ENCODE measurements around the gene CNP. TPM values are rescaled to one million over a fixed set of nuclear protein-coding genes. Genes with fewer than 3 reads are reported as not detected.

Gene CNP
- total RNA-seq, 1 experiment from 2014 or later, result 51.2 TPM

GRCh38 chr17:41986634-41987033 lies 20.0 kb downstream of the CNP start (continued):
- no peak for TF ChIP-seq CTCF (IDR thresholded peaks at IDR 0.05 in 2 of 3, conservative IDR thresholded peaks at IDR 0.05 in 1 of 3; ENCODE audit: borderline replicate concordance in 1 of 3, insufficient read depth in 1 of 3, low read depth in 2 of 3, low read length in 2 of 3)
- TF ChIP-seq SP1 (IDR thresholded peaks at IDR 0.05; ENCODE audit: low read depth), result no peak
- TF ChIP-seq ZFX (IDR thresholded peaks at IDR 0.05), result no peak
- no peak for TF ChIP-seq ZBTB33 (IDR thresholded peaks at IDR 0.05; ENCODE audit: extremely low read depth, insufficient replicate concordance, low read length)
- no peak for TF ChIP-seq CBX3 (IDR thresholded peaks at IDR 0.05; ENCODE audit: low read depth)
- no peak for TF ChIP-seq EGR1 (IDR thresholded peaks at IDR 0.05; ENCODE audit: low read depth)
- no peak for TF ChIP-seq EZH2 (IDR thresholded peaks at IDR 0.05)
- TF ChIP-seq MAX (IDR thresholded peaks at IDR 0.05), result no peak

GRCh38 chr17:41987642-41988041 lies 21.0 kb downstream of the CNP start:
- H3K9ac ChIP-seq (ENCODE audit: low read length), result no peak overlapping the region
- no peak overlapping the region for H2AFZ ChIP-seq (ENCODE audit: low read depth, low read length, poor library complexity, severe bottlenecking)
- ATAC-seq (no peak), DNase-seq (ENCODE audit: low read depth, low spot score) (no peak)
- no peaks in the 10 kb centered on the region for H3K9me2 ChIP-seq (ENCODE audit: insufficient read depth)
- ChIA-PET RAD21 (ENCODE audit: low non-redundant PET in 1 of 2, low total read pairs in 2 of 2, uncharacterized antibody in 2 of 2, unreplicated experiment in 2 of 2) (no interaction called here), CTCF (no interaction called here), POLR2A (no interaction called here)
- H3K4me2 ChIP-seq (ENCODE audit: low read length), result no peak overlapping the region
- no peaks in the 10 kb centered on the region for H3K27me3 ChIP-seq (ENCODE audit: insufficient read depth, low read length)
- intact Hi-C loops (cut with micrococcal nuclease), result no loop called here
- H3K4me1 ChIP-seq (ENCODE audit: control insufficient read depth in 1 of 2, insufficient read depth in 2 of 2, low read length in 2 of 2), result no peaks in the 10 kb centered on the region
- H3K9me3 ChIP-seq (ENCODE audit: control insufficient read depth in 1 of 2, insufficient read depth in 1 of 2, low read depth in 1 of 2, low read length in 2 of 2), result no peaks in the 10 kb centered on the region
- H3K79me2 ChIP-seq (ENCODE audit: insufficient read depth, low read length), result peaks cover 11% of the 10 kb centered on the region
- no TSS peak for BruUV-seq (replicated peaks)
- no peaks in the 10 kb centered on the region for H4K20me1 ChIP-seq (ENCODE audit: insufficient read depth)
- no peak overlapping the region for H3K4me3 ChIP-seq (replicated peaks in 1 of 2; ENCODE audit: low read depth in 1 of 2, low read length in 2 of 2)
- H3K36me3 ChIP-seq (ENCODE audit: control insufficient read depth in 1 of 2, insufficient read depth in 2 of 2, low read length in 2 of 2), result peaks cover 58 to 64% of the 10 kb centered on the region in 2 experiments; a peak in 3 of 4 replicates
- no peak overlapping the region for H3K27ac ChIP-seq (ENCODE audit: low read depth, low read length)
- TF ChIP-seq SIN3A (IDR thresholded peaks at IDR 0.05; ENCODE audit: low read depth) (no peak), MAX (IDR thresholded peaks at IDR 0.05) (no peak), SP1 (IDR thresholded peaks at IDR 0.05; ENCODE audit: low read depth) (no peak), ZBTB33 (IDR thresholded peaks at IDR 0.05; ENCODE audit: extremely low read depth, insufficient replicate concordance, low read length) (no peak), TCF7L2 (IDR thresholded peaks at IDR 0.05; ENCODE audit: borderline replicate concordance, extremely low read depth, insufficient read depth, insufficient read length) (no peak), ATF3 (IDR thresholded peaks at IDR 0.05) (no peak), ZFX (IDR thresholded peaks at IDR 0.05) (no peak), EZH2 (IDR thresholded peaks at IDR 0.05) (no peak), ELF1 (IDR thresholded peaks at IDR 0.05; ENCODE audit: borderline replicate concordance, low read depth) (no peak), ZNF274 (IDR thresholded peaks at IDR 0.05; ENCODE audit: low read depth, low read length) (no peak), POLR2A (IDR thresholded peaks at IDR 0.05; ENCODE audit: borderline replicate concordance, extremely low read depth, insufficient read depth, insufficient read length) (no peak), CTCF (IDR thresholded peaks at IDR 0.05 in 2 of 3, conservative IDR thresholded peaks at IDR 0.05 in 1 of 3; ENCODE audit: borderline replicate concordance in 1 of 3, insufficient read depth in 1 of 3, low read depth in 2 of 3, low read length in 2 of 3) (no peak), SRF (IDR thresholded peaks at IDR 0.05; ENCODE audit: low read depth) (no peak), EGR1 (IDR thresholded peaks at IDR 0.05; ENCODE audit: low read depth) (no peak)
